Vagina (tissue), 2 donors: ENCODE results near the gene PSME2. TPM values are rescaled to one million over a fixed set of nuclear protein-coding genes. Genes with fewer than 3 reads are reported as not detected.

Source experiments
- DNase-seq, 2 donors: peaks; one replicate each; pipeline ENCODE4 v3.0.0-alpha.2; 2017; ENCODE audit errors: extremely low spot score in 2 of 2
- H3K27ac ChIP-seq: fragments of 200-600 bp; sonication (generic); one replicate; pipeline ENCODE4 v1.5.1; 2019
- H3K27me3 ChIP-seq: fragments of 200-600 bp; sonication (generic); one replicate; pipeline ENCODE4 v1.5.1; 2019
- H3K36me3 ChIP-seq, 2 donors: fragments of 200-600 bp; sonication (generic); one replicate each; pipeline ENCODE4 v1.5.1; 2017 to 2019
- H3K4me1 ChIP-seq: fragments of 200-600 bp; sonication (generic); one replicate; pipeline ENCODE4 v1.5.1; 2019
- H3K4me3 ChIP-seq, 2 donors: fragments of 200-600 bp; sonication (generic); 1 replicate in 1 of 2; 2 replicates in 1 of 2; pipeline ENCODE4 v1.5.1; 2016 to 2019
- H3K9me3 ChIP-seq: fragments of 200-600 bp; sonication (generic); one replicate; pipeline ENCODE4 v1.5.1; 2019
- CTCF ChIP-seq, 3 experiments: fragments of 450-650 bp in 2 of 3; fragments of 200-600 bp in 1 of 3; sonication (generic) in 1 of 3; IDR thresholded peaks; one replicate each; pipeline ENCODE4 v1.5.1; 2017 to 2019; ENCODE audit warnings: antibody characterized with exemption in 3 of 3, mild to moderate bottlenecking in 2 of 3, moderate library complexity in 2 of 3
- POLR2A ChIP-seq, 2 donors: fragments of 450-650 bp; IDR thresholded peaks; one replicate each; pipeline ENCODE4 v1.6.1; 2017; ENCODE audit warnings: antibody characterized with exemption in 2 of 2, mild to moderate bottlenecking in 2 of 2, moderate library complexity in 2 of 2
- POLR2AphosphoS5 ChIP-seq, 2 donors: sonication (generic); formaldehyde crosslinking; IDR thresholded peaks; one replicate each; pipeline ENCODE4 v1.9.0; 2017; ENCODE audit warnings: antibody characterized with exemption in 2 of 2, mild to moderate bottlenecking in 2 of 2, low read depth in 1 of 2; ENCODE audit not compliant: insufficient read depth in 1 of 2
- intact Hi-C: fragments of 100-400 bp; cut with DNase I; formaldehyde crosslinking; loops from one replicate; pipeline ENCODE4 v1.15.1; 2023
- total RNA-seq: library from RNA; depleted of rRNA; stranded (reverse); fragments of >200 nt; gene quantifications from one replicate; pipeline ENCODE4 v1.2.3, GENCODE V29; 2016

PSME2 gene
- total RNA-seq, 1 donor from 2014 or later: 131 TPM

DNA sequence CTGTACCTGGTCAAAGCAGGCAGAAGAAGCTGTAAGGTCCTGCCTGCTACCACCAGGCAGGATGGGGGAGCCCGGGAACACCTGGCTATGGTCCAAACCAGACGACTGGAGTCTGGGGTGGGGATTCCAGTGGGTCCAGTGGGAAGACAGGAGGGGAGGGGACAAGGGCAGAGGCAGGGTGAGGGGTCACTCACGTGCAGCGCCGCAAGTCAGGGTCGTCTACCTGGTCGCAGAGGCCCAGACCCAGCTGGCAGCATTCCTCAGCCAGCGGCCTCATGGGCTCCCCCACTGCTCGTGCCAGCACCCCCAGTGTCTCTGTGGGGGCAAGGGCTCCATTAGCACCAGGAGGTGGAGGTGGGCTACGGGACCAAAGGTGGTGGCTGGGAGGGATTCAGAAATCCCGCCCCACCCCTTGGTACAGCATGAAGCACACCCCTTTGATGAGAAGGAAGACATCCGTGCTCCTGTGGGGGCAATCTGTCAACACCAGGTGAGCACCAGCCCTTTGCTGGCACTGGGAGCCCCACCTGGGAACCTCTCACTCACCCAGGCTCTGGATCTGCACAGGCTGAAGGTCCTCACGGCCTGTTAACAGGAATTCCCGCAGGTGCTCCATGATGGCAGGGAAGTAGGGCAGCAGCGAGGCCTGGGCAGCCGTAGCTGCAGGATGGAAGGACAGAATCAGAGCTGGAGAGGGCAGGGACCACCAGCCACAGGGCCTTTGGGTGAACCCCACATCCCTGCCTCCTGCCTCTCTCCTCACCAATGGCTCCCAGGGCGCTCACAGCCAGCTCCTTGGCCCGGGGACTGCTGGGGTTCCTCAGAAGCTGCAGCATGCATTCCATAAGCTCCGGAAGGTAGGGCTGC, 37.9 kb upstream of the PSME2 start:
- no peak overlapping the region for H3K4me3 ChIP-seq
- no peaks in the 10 kb centered on the region for H3K27me3 ChIP-seq
- H3K36me3 ChIP-seq: peaks cover 0 to 40% of the 10 kb centered on the region in 2 donors
- H3K27ac ChIP-seq: no peak overlapping the region
- no peaks in the 10 kb centered on the region for H3K9me3 ChIP-seq
- DNase-seq: no peak
- no peak for TF ChIP-seq POLR2AphosphoS5 (IDR thresholded peaks at IDR 0.05; ENCODE audit: insufficient read depth in 1 of 2, low read depth in 1 of 2)
- TF ChIP-seq CTCF (IDR thresholded peaks at IDR 0.05): no peak
- TF ChIP-seq POLR2A (IDR thresholded peaks at IDR 0.05): no peak
- intact Hi-C loops: no loop called here
- peaks cover 26% of the 10 kb centered on the region for H3K4me1 ChIP-seq

- Histone ChIP-seq H3K4me3 (no peak overlapping the region), H3K4me1 (peaks cover 24% of the 10 kb centered on the region), H3K9me3 (no peaks in the 10 kb centered on the region), H3K27me3 (no peaks in the 10 kb centered on the region), H3K36me3 (peaks cover 0 to 40% of the 10 kb centered on the region in 2 donors), H3K27ac (no peak overlapping the region)
- TF ChIP-seq POLR2AphosphoS5 (IDR thresholded peaks at IDR 0.05; ENCODE audit: insufficient read depth in 1 of 2, low read depth in 1 of 2): no peak
- TF ChIP-seq CTCF (IDR thresholded peaks at IDR 0.05): no peak
- no peak for TF ChIP-seq POLR2A (IDR thresholded peaks at IDR 0.05)
- DNase-seq: no peak
- intact Hi-C loops: no loop called here
Measured at GRCh38 chr14:24183014-24183481, 36.6 kb upstream of the PSME2 start.

GRCh38 chr14:24182110-24182882, 35.9 kb upstream of the PSME2 start:
- H3K4me1 ChIP-seq: peaks cover 16% of the 10 kb centered on the region
- peaks cover 0 to 40% of the 10 kb centered on the region in 2 donors for H3K36me3 ChIP-seq
- no peaks in the 10 kb centered on the region for H3K27me3 ChIP-seq
- no peak for TF ChIP-seq POLR2A (IDR thresholded peaks at IDR 0.05)
- TF ChIP-seq CTCF (IDR thresholded peaks at IDR 0.05): no peak
- no peak for TF ChIP-seq POLR2AphosphoS5 (IDR thresholded peaks at IDR 0.05; ENCODE audit: insufficient read depth in 1 of 2, low read depth in 1 of 2)
- intact Hi-C loops: no loop called here
- H3K9me3 ChIP-seq: no peaks in the 10 kb centered on the region
- no peak overlapping the region for H3K27ac ChIP-seq
- H3K4me3 ChIP-seq: no peak overlapping the region
- DNase-seq: no peak

DNA sequence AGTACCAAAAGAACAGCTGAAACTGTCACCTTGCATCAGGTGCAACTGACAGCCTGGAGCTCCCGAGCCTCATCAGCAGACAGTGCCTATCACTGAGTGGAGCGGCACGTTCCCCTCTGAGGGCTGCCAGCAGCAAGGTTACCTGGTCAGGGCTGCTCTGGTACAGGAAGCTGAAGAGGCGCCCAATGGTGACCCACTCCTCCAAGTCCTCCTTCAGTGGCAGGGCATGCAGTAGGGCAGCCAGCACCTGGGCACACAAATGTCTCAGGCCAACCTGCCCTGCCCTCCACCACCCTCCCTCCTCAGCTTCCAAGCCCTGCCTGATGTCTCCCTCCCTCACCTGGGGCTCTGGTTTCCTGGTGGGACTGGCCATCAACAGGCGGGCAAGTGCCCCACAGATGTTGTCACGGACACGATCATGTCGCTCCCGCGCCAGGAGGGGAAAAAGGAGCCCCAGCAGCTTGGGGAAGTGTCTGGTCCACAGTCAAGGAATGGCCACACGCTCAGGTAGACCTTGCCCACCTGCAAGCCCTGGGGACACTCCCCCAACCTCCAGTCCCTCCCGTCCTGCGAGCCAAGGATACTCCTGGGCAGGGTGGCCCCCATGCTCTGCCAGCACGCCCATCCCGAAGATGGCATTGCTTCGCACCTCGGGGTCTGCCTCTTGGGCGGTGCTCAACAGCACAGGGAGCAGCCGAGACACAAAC, 35.1 kb upstream of the PSME2 start:
- peaks cover 14% of the 10 kb centered on the region for H3K4me1 ChIP-seq
- DNase-seq: no peak
- intact Hi-C loops: no loop called here
- H3K36me3 ChIP-seq: peaks cover 0 to 40% of the 10 kb centered on the region in 2 donors
- H3K27ac ChIP-seq: no peak overlapping the region
- H3K4me3 ChIP-seq: no peak overlapping the region
- H3K27me3 ChIP-seq: no peaks in the 10 kb centered on the region
- H3K9me3 ChIP-seq: no peaks in the 10 kb centered on the region
- no peak for TF ChIP-seq CTCF (IDR thresholded peaks at IDR 0.05)
- TF ChIP-seq POLR2A (IDR thresholded peaks at IDR 0.05): no peak
- TF ChIP-seq POLR2AphosphoS5 (IDR thresholded peaks at IDR 0.05; ENCODE audit: insufficient read depth in 1 of 2, low read depth in 1 of 2): no peak
